ES-I3 (cell line): ENCODE measurements around the gene AUNIP.
"Not testable (repeated sequence)": the region's sequence is repeated elsewhere in the genome, so short reads cannot be mapped to it uniquely, and the experiment has no call there.

ENCODE experiments used
- H3K36me3 ChIP-seq: 2 replicates; pipeline ENCODE4 v1.6.1; 2013; ENCODE audit warnings: mild to moderate bottlenecking, low read length, control low read depth, moderate library complexity; ENCODE audit not compliant: insufficient read depth
- H3K4me1 ChIP-seq: 2 replicates; pipeline ENCODE4 v1.6.1; 2013; ENCODE audit warnings: mild to moderate bottlenecking, control low read depth, low read length; ENCODE audit not compliant: insufficient read depth
- H3K9ac ChIP-seq: 2 replicates; pipeline ENCODE4 v1.6.1; 2013; ENCODE audit warnings: low read depth, mild to moderate bottlenecking, low read length, moderate library complexity
- H3K9me3 ChIP-seq: 2 replicates; pipeline ENCODE4 v1.6.1; 2013; ENCODE audit warnings: mild to moderate bottlenecking, low read length, moderate library complexity; ENCODE audit not compliant: control insufficient read depth, insufficient read depth

The AUNIP gene

DNA sequence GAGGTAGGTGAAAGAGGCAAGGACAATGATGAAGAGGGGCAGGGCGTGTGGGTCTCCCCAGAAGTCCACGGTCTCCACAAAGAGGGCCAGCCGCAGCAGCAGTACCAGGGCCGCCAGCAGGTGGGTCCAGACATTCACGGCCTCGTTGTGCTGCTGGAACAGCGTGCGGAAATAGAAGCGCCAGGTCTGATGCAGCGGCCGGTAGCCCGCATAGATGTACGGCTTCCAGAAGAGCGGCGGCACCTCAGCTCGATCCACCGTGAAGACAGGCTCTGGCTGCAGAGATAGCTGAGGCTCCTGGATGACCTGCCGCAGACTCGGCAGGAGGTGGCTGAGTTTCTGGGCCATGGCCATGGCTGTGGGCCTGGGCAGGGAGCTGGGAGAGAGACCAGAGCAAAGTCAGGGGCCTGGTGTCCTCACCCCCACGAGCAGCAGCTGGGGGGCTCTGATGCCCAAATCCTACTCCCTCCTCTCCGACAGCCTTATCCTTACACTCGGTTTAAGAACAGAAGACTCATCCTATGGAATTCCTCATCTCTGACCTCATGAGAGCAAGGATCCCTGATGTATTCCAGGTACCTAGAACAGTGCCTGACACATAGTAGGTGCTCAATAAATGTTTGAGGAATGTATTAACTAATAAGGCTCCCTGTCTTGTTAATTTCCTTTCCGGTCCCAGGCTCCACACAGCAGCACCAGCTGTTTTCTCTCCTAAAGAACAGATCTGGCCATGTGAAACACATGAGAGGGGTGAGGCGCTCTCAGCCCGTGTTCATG lies 4.4 kb upstream of the AUNIP start:
- H3K36me3 ChIP-seq: no peaks in the 10 kb centered on the region
- no peak overlapping the region for H3K9ac ChIP-seq
- H3K4me1 ChIP-seq: peaks cover 7% of the 10 kb centered on the region
- H3K9me3 ChIP-seq: no peaks in the 10 kb centered on the region

- no peaks in the 10 kb centered on the region for H3K9me3 ChIP-seq
- H3K4me1 ChIP-seq: peaks cover 5% of the 10 kb centered on the region
- no peak overlapping the region for H3K9ac ChIP-seq
- H3K36me3 ChIP-seq: no peaks in the 10 kb centered on the region
Measured at GRCh38 chr1:25862785-25863485, 3.7 kb upstream of the AUNIP start.

DNA sequence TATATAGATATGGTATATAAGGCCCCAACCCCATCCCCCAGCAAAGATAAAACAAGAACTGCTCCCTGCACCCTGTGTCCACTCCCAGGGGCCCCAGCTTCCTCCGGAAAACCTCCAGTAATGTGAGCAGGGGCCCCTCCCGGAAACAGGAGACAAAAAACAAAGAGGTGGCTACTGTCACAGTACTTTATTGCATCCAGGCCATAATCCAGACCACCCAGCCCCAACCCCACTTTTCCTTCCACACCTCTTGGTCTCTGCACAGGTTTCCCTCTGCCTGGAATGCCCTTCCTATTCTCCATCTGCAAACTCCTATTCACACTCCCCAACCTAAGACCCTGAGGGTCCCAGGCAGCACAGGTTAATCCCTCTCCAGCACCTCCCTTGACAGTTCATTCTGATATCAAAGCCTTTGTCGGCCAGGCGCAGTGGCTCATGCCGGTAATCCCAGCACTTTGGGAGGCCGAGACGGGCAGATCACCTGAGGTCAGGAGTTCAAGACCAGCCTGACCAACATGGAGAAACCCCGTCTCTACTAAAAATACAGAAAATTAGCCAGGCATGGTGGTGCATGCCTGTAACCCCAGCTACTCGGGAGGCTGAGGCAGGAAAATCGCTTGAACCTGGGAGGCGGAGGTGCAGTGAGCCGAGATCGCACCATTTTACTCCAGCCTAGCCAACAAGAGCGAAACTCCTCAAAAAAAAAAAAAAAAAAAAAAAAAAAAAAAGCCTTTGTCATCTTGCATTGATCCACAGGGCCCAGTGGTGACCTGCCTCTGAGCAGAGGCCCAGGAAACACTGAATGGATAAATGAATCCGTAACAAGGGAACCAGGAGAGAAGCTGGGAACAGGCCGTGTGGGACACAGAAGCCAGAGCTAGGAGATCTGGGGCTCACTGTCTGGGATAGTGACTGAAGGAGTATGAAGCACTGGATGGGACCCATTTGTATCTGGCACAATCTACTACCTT lies 2.3 kb upstream of the AUNIP start:
- no peaks in the 10 kb centered on the region for H3K36me3 ChIP-seq
- no peaks in the 10 kb centered on the region for H3K4me1 ChIP-seq
- H3K9ac ChIP-seq: no peak overlapping the region
- no peaks in the 10 kb centered on the region for H3K9me3 ChIP-seq

- H3K4me1 ChIP-seq: no peaks in the 10 kb centered on the region
- no peaks in the 10 kb centered on the region for H3K36me3 ChIP-seq
- peak overlapping the region; percentile 86 for H3K9ac ChIP-seq
- no peaks in the 10 kb centered on the region for H3K9me3 ChIP-seq
Measured at GRCh38 chr1:25858494-25858893, 763 bp downstream of the AUNIP start.

DNA sequence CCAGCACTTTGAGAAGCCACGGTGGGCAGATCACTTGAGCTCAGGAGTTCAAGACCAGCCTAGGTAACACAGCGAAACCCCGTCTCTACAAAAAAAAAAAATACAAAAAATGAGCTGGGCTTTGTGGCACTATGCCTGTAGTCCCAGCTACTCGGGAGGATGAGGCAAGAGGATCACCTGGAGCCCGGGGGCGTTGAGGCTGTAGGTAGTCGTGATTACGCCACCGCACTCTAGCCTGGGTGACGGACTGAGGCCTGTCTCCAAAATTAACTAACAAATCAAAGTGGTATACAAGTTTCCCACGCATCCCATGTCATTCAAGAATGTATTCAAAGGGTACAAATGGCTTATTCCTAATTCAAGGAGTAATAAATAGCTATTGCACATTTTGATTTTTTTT lies 2.4 kb downstream of the AUNIP start:
- Histone ChIP-seq H3K9me3 (no peaks in the 10 kb centered on the region), H3K4me1 (no peaks in the 10 kb centered on the region), H3K36me3 (no peaks in the 10 kb centered on the region), H3K9ac (no peak overlapping the region)

GRCh38 chr1:25854554-25854953 lies 4.7 kb downstream of the AUNIP start:
- H3K4me1 ChIP-seq: no peaks in the 10 kb centered on the region
- H3K9ac ChIP-seq: no peak overlapping the region
- no peaks in the 10 kb centered on the region for H3K9me3 ChIP-seq
- H3K36me3 ChIP-seq: no peaks in the 10 kb centered on the region

DNA sequence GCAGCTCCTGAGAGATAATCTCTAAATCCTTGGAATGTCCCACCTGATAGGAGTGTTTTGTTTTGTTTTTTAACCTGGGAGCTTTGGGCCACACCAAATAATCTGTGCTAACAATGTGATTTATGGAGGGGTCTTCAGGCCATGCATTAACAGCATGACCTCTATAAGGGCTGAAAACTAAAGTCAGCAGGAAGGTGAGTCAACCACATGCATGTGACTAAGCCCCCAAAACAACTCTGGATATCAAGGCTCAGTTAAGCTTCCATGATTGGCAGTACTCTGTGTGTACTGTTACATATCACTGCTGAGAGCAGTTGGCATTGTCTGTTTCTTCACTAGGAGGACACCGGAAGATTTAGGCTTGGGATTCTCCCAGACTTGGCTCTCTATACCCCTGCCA lies 10.7 kb downstream of the AUNIP start:
- Histone ChIP-seq H3K36me3 (no peaks in the 10 kb centered on the region), H3K4me1 (peaks cover 9% of the 10 kb centered on the region), H3K9ac (no peak overlapping the region), H3K9me3 (no peaks in the 10 kb centered on the region)

DNA sequence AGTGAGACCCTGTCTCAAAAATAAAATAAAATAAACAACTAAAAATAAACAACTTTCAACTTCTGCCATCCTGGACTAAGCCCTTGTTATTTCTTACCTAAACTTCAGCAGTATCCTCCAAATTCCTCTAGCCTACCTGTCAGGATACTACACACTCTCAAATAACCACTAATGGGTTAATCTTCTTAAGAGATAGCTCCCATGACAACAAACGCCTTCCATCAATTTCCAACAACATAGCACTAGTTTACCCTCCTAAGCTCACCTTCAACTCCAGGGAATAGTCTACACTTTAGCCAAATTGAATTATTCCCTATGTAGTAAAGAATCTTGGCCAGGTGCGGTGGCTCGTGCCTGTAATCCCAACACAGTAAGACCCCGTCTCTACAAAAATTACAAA lies 11.3 kb downstream of the AUNIP start:
- H3K9me3 ChIP-seq: no peaks in the 10 kb centered on the region
- no peak overlapping the region for H3K9ac ChIP-seq
- H3K4me1 ChIP-seq: peaks cover 9% of the 10 kb centered on the region
- no peaks in the 10 kb centered on the region for H3K36me3 ChIP-seq

GRCh38 chr1:25845664-25846063 lies 13.6 kb downstream of the AUNIP start:
- no peak overlapping the region for H3K9ac ChIP-seq
- no peaks in the 10 kb centered on the region for H3K9me3 ChIP-seq
- no peaks in the 10 kb centered on the region for H3K36me3 ChIP-seq
- peaks cover 9% of the 10 kb centered on the region for H3K4me1 ChIP-seq

DNA sequence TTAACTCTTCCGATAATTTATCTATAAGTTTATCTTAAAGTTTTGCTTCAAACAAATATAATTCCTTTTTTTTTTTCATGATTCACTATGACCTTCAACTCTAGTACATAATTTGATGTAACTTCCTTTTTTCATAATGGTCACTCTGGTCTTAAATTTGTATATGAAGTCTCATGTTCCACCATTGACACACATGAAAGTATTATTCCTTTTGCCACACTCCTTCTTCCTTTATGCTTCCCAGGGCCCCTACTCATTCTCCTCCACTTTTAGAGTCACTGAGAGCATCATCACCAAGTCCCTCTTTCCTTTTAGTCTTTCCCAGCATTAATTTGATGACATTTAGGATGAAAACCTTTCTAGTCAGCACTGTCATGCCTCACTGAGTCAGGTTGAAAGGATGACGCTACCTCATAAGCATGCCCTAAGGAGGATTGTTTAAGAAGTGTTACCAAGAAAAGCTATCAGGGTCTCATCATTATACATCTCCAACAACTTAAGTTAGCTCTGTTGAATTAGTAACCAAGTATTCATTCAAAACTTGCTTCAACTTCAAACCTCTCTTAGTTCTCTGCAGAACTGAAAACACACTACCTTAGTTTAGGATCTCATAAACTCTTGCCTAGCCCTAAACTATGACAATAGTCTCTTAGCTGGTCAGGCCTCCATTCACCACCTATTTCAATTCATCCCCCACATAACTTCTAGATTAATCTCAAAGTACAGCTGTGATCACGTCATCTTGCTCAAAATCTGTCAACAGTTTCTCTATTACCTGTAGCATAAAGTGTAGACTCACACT lies 14.5 kb downstream of the AUNIP start:
- H3K36me3 ChIP-seq: no peaks in the 10 kb centered on the region
- H3K9me3 ChIP-seq: no peaks in the 10 kb centered on the region
- peaks cover 9% of the 10 kb centered on the region for H3K4me1 ChIP-seq
- H3K9ac ChIP-seq: no peak overlapping the region

- no peak overlapping the region for H3K9ac ChIP-seq
- H3K36me3 ChIP-seq: no peaks in the 10 kb centered on the region
- H3K4me1 ChIP-seq: peaks cover under 1% of the 10 kb centered on the region
- H3K9me3 ChIP-seq: no peaks in the 10 kb centered on the region
Measured at GRCh38 chr1:25843483-25843882, 15.8 kb downstream of the AUNIP start.

DNA sequence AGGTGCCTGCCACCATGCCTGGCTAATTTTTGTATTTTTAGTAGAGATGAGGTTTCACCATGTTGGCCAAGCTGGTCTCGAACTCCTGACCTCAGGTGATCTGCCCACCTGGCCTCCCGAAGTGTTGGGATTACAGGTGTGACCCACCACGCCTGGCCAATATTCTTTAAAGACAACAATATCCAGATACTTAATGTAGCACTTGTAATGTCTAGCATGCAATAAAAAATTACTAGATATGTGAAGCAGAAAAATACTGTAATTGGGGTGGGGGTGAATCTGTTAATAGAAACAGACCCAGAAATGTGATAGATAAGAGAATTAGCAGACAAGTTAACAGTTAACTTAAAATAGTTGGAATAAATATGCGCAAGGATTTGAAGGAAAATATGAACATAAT lies 19.4 kb downstream of the AUNIP start:
- not testable (repeated sequence) for H3K36me3 ChIP-seq, H3K4me1 ChIP-seq, H3K9ac ChIP-seq

DNA sequence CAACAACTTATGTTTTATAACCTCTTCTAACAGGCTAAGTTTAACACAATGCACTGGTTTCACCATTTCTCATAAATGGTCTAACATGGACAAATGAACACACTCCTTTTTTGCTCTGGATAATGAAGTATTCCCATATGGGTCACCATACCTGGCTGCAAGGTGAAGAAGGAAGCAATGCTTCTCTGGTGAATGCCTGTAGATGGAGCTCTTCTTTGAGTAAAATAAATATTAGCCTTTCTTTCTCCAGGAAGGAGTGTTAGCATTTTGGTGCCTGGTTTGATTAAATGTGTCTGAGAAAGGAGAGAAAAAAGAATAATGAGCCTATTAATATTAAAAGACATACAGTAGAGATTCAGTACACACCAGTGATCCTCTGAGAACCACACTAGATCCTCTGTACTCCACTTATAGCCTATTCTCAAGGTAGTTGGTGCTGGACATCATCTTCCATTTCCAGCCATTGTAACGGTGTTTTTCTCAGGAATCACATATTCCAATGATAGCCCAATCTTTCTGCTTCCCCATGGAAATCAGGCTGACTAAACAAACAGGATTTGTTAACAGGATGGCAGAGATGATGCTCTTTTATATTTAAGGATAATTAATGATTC lies 21.9 kb downstream of the AUNIP start:
- Histone ChIP-seq H3K36me3 (peaks cover 12% of the 10 kb centered on the region; the same call in 1 of the 2 replicates), H3K9ac (no peak overlapping the region), H3K9me3 (no peaks in the 10 kb centered on the region), H3K4me1 (no peaks in the 10 kb centered on the region)

More for the DNA sequence above, 19.4 kb downstream of the AUNIP start:
- H3K9me3 ChIP-seq: not testable (repeated sequence)
